Hair follicle dermal papilla cell (primary cell): ENCODE data around the gene GNAS. TPM values are rescaled to one million over a fixed set of nuclear protein-coding genes. Genes with fewer than 3 reads are reported as not detected.

ENCODE experiments used
- small RNA-seq: library from RNA; depleted of rRNA; stranded (forward); fragments of <200 nt; gene quantifications from one replicate; pipeline ENCODE3, GENCODE V24; 2012
- total RNA-seq: library from RNA; depleted of rRNA; stranded (reverse); fragments of >200 nt; gene quantifications from 2 replicates; pipeline ENCODE4 v1.2.3, GENCODE V29; 2012

Gene GNAS
- total RNA-seq, result 617 and 716 TPM in 2 replicates

GRCh38 chr20:58852543-58853271 is at the start of gene GNAS:
GNAS (plus strand) TSS chr20:58852716.

GRCh38 chr20:58850693-58851174 is 1.8 kb upstream of the GNAS start, which contains the start of gene GNAS-AS1:
GNAS-AS1 (minus strand) TSS chr20:58850902.

Small RNAs within 50 kb of the gene (small RNA-seq; reads per million reads assigned to genes)
- gene MIR298 (not detected), gene RF02127 (not detected), gene RF02128 (not detected), gene RF02130 (not detected), gene RF02131 (not detected)

Other genes with a start within 250 kb of the GNAS start
- gene STX16, start 201.4 kb upstream of the GNAS start, total RNA-seq, result 26.4 and 41.5 TPM in 2 replicates
- gene NPEPL1, start 159.9 kb upstream of the GNAS start, total RNA-seq, result 25.2 and 27.1 TPM in 2 replicates
- 0.73 and 0.81 TPM in 2 replicates for gene GNAS-AS1, start 1.8 kb upstream of the GNAS start, total RNA-seq
- gene NELFCD, start 128.5 kb downstream of the GNAS start, total RNA-seq, result 66.8 and 70.9 TPM in 2 replicates
- 118 and 137 TPM in 2 replicates for gene CTSZ, start 154.5 kb downstream of the GNAS start, total RNA-seq
- under 0.01 TPM in 1 of 2 replicates, not detected in the other for gene TUBB1, start 166.7 kb downstream of the GNAS start, total RNA-seq
- gene ATP5F1E, start 179.6 kb downstream of the GNAS start, total RNA-seq, result 13.7 and 15.3 TPM in 2 replicates
- gene PRELID3B, start 190.1 kb downstream of the GNAS start, total RNA-seq, result 57.1 and 59.6 TPM in 2 replicates